ENCODE data around the gene CDT1.
A peak's percentile ranks its signal among the peaks of the same experiment; 100 is the strongest.

- TF ChIP-seq, protein P1, sequence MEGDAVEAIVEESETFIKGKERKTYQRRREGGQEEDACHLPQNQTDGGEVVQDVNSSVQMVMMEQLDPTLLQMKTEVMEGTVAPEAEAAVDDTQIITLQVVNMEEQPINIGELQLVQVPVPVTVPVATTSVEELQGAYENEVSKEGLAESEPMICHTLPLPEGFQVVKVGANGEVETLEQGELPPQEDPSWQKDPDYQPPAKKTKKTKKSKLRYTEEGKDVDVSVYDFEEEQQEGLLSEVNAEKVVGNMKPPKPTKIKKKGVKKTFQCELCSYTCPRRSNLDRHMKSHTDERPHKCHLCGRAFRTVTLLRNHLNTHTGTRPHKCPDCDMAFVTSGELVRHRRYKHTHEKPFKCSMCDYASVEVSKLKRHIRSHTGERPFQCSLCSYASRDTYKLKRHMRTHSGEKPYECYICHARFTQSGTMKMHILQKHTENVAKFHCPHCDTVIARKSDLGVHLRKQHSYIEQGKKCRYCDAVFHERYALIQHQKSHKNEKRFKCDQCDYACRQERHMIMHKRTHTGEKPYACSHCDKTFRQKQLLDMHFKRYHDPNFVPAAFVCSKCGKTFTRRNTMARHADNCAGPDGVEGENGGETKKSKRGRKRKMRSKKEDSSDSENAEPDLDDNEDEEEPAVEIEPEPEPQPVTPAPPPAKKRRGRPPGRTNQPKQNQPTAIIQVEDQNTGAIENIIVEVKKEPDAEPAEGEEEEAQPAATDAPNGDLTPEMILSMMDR (IDR thresholded peaks at IDR 0.05) = no peak; the same call in 1 of the 2 replicates
- TF ChIP-seq POLR2AphosphoS5 (IDR thresholded peaks at IDR 0.05; ENCODE audit: low read depth, low read length) (peak; percentile 87), SIN3A (IDR thresholded peaks at IDR 0.05; ENCODE audit: borderline replicate concordance, insufficient read depth, low read depth, low read length) (0 out of 2 replicates have a peak, but pooled peaks have one; percentile 14), TCF7L2 (IDR thresholded peaks at IDR 0.05; ENCODE audit: low read depth, low read length) (no peak)
Measured at GRCh38 chr16:88811769-88812512, 8.4 kb downstream of the CDT1 start, which contains the start of gene APRT.
